PC-3 (cell line): Measurements from ENCODE around the gene TSNAXIP1. TPM values are rescaled to one million over a fixed set of nuclear protein-coding genes. Genes with fewer than 3 reads are reported as not detected.

ENCODE experiments used
- ATAC-seq: fragments of 200-7000 bp; cut with Tn5 transposase; 2 replicates; pipeline ENCODE4 v1.9.1; 2020; ENCODE audit warnings: mild to moderate bottlenecking, moderate library complexity
- BruUV-seq: library from RNA; stranded (reverse); fragments of 400-500 nt; replicated peaks from 2 replicates; lab custom pipeline; 2021; lab: Mats Ljungman, UMichigan
- CTCF ChIA-PET: fragments of 300-600 bp; sonication (Branson Sonifier 250); formaldehyde crosslinking; loops from one replicate; lab custom pipeline; 2022; ENCODE audit warnings: antibody characterized with exemption; lab: Charles Lee
- POLR2A ChIA-PET: fragments of 300-600 bp; sonication (Branson Sonifier 250); formaldehyde crosslinking; loops from one replicate; lab custom pipeline; 2022; ENCODE audit warnings: antibody characterized with exemption; ENCODE audit not compliant: unreplicated experiment; lab: Charles Lee
- DNase-seq: peaks from one replicate; pipeline ENCODE4 v3.0.0-alpha.2; 2015
- H2AFZ ChIP-seq: fragments of 300-600 bp; sonication (generic); 2 replicates; pipeline ENCODE4 v1.6.0; 2016; ENCODE audit warnings: antibody characterized with exemption, low read length
- H3F3A ChIP-seq: fragments of 300-600 bp; sonication (generic); one replicate; pipeline ENCODE4 v1.6.0; 2017; ENCODE audit warnings: antibody characterized with exemption, low read length, control low read depth, mild to moderate bottlenecking; ENCODE audit not compliant: unreplicated experiment
- H3K27ac ChIP-seq: fragments of 300-600 bp; sonication (generic); 2 replicates; pipeline ENCODE4 v1.5.1; 2016; ENCODE audit warnings: mild to moderate bottlenecking, low read length
- H3K27me3 ChIP-seq: fragments of 300-600 bp; sonication (generic); 2 replicates; pipeline ENCODE4 v1.6.1; 2016; ENCODE audit warnings: low read length, mixed read lengths
- H3K36me3 ChIP-seq: fragments of 300-600 bp; sonication (generic); 2 replicates; pipeline ENCODE4 v1.6.1; 2016; ENCODE audit warnings: low read depth, mixed run types, low read length, mixed read lengths
- H3K4me1 ChIP-seq: fragments of 300-600 bp; sonication (generic); 2 replicates; pipeline ENCODE4 v1.5.1; 2016; ENCODE audit warnings: low read length; ENCODE audit not compliant: insufficient read depth
- H3K4me2 ChIP-seq: fragments of 300-600 bp; sonication (generic); 2 replicates; pipeline ENCODE4 v1.6.0; 2016; ENCODE audit warnings: low read length
- H3K4me3 ChIP-seq: fragments of 300-600 bp; sonication (generic); 2 replicates; pipeline ENCODE4 v1.5.1; 2016; ENCODE audit warnings: mild to moderate bottlenecking, low read length, mixed read lengths
- H3K79me2 ChIP-seq: fragments of 300-600 bp; sonication (generic); 2 replicates; pipeline ENCODE4 v1.6.1; 2017; ENCODE audit warnings: low read length, mixed read lengths
- H3K9ac ChIP-seq: fragments of 300-600 bp; sonication (generic); 2 replicates; pipeline ENCODE4 v1.6.0; 2016; ENCODE audit warnings: mild to moderate bottlenecking, low read length
- H3K9me2 ChIP-seq: fragments of 300-600 bp; sonication (generic); replicated peaks from 2 replicates; pipeline ENCODE4 v1.6.1; 2016; ENCODE audit warnings: mixed run types, low read length, mixed read lengths
- H3K9me3 ChIP-seq: fragments of 300-600 bp; sonication (generic); 2 replicates; pipeline ENCODE4 v1.6.1; 2016; ENCODE audit warnings: low read length, mixed read lengths
- H4K20me1 ChIP-seq: fragments of 300-600 bp; sonication (generic); 2 replicates; pipeline ENCODE4 v1.6.1; 2016; ENCODE audit warnings: low read length, mixed read lengths
- EZH2 ChIP-seq: fragments of 300-600 bp; sonication (generic); IDR thresholded peaks from one replicate; pipeline ENCODE4 v1.6.1; 2017; ENCODE audit warnings: antibody characterized with exemption, mild to moderate bottlenecking, low read length; ENCODE audit not compliant: unreplicated experiment
- EZH2phosphoT487 ChIP-seq: fragments of 300-600 bp; sonication (generic); IDR thresholded peaks from 2 replicates; pipeline ENCODE4 v1.6.1; 2018; ENCODE audit warnings: mild to moderate bottlenecking, antibody characterized with exemption, low read length, borderline replicate concordance
- intact Hi-C: fragments of 100-400 bp; cut with micrococcal nuclease; formaldehyde crosslinking; loops from 2 replicates; pipeline ENCODE4 v1.9.0; 2023
- total RNA-seq: library from RNA; depleted of rRNA; stranded (reverse); fragments of >200 nt; gene quantifications from 2 replicates; pipeline ENCODE4 v1.2.3, GENCODE V29; 2014
- TF ChIP-seq, protein P1 (sequence below): fragments of 300-600 bp; sonication (generic); conservative IDR thresholded peaks from 2 replicates; pipeline ENCODE4 v1.5.1; 2017; ENCODE audit warnings: antibody characterized with exemption, low read depth, mild to moderate bottlenecking, low read length

The TSNAXIP1 gene
- total RNA-seq, 1 experiment from 2014 or later, result 0.44 TPM

- Histone ChIP-seq H3K4me3 (no peak overlapping the region), H3K27me3 (no peaks in the 10 kb centered on the region), H3K4me2 (no peak overlapping the region), H2AFZ (no peak overlapping the region), H3K79me2 (no peaks in the 10 kb centered on the region), H3F3A (no peaks in the 10 kb centered on the region), H3K36me3 (no peaks in the 10 kb centered on the region), H3K9ac (no peak overlapping the region), H3K9me2 (no peaks in the 10 kb centered on the region), H4K20me1 (no peaks in the 10 kb centered on the region), H3K27ac (no peak overlapping the region), H3K4me1 (no peaks in the 10 kb centered on the region), H3K9me3 (no peaks in the 10 kb centered on the region)
- ChIA-PET POLR2A (no interaction called here), CTCF (no interaction called here)
- no peak for DNase-seq
- intact Hi-C loops, result no loop called here
- BruUV-seq, result no TSS peak
- TF ChIP-seq EZH2phosphoT487 (no peak), EZH2 (no peak)
- TF ChIP-seq, protein P1, sequence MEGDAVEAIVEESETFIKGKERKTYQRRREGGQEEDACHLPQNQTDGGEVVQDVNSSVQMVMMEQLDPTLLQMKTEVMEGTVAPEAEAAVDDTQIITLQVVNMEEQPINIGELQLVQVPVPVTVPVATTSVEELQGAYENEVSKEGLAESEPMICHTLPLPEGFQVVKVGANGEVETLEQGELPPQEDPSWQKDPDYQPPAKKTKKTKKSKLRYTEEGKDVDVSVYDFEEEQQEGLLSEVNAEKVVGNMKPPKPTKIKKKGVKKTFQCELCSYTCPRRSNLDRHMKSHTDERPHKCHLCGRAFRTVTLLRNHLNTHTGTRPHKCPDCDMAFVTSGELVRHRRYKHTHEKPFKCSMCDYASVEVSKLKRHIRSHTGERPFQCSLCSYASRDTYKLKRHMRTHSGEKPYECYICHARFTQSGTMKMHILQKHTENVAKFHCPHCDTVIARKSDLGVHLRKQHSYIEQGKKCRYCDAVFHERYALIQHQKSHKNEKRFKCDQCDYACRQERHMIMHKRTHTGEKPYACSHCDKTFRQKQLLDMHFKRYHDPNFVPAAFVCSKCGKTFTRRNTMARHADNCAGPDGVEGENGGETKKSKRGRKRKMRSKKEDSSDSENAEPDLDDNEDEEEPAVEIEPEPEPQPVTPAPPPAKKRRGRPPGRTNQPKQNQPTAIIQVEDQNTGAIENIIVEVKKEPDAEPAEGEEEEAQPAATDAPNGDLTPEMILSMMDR, result no peak
- no peak for ATAC-seq
These were observed 47.7 kb upstream of the TSNAXIP1 start for GRCh38 chr16:67758966-67759365.

DNA sequence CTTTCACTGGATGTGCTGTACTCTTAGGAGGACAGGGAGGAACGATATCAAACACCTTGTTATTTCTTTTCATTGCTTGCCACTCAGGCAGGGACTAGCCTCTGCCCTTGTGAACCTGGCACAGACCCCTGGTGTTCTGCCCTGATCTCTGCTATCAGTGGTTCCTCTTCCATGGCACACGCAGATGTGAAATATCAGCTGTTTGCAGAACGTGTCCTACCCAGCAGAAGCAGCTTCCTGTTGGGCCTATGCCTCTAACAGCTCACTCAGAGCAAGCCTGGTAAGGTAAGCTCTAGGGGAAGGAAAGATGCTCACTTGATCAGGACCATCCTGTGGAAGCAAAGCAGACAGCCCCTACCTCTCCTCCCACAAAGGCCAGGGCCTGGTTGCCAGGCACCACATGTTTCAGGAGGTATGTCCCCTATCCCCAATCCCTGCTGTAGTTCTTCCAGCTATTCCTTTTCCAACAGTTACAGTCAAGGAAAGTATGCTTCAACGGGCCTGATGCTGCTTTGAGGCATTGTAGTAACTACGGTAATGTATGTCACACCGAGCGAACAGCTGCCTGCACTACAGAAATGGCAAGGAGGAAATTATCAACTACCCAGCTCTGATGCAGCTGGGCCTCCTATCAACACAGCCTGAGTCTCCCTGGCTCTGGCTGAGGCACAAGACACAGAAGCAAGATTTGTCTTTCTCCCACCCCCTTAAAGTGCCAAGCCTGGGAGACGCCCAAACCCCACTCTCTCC is 46.3 kb upstream of the TSNAXIP1 start:
- Histone ChIP-seq H2AFZ (no peak overlapping the region), H3K4me3 (no peak overlapping the region), H3K9me3 (no peaks in the 10 kb centered on the region), H3K79me2 (no peaks in the 10 kb centered on the region), H3K9ac (no peak overlapping the region), H3K4me2 (no peak overlapping the region), H3K9me2 (no peaks in the 10 kb centered on the region), H3K27ac (no peak overlapping the region), H3K27me3 (no peaks in the 10 kb centered on the region), H3F3A (no peaks in the 10 kb centered on the region), H3K4me1 (no peaks in the 10 kb centered on the region), H4K20me1 (no peaks in the 10 kb centered on the region), H3K36me3 (no peaks in the 10 kb centered on the region)
- BruUV-seq, result no TSS peak
- ATAC-seq, result no peak
- ChIA-PET POLR2A (no interaction called here), CTCF (no interaction called here)
- DNase-seq, result no peak
- TF ChIP-seq EZH2phosphoT487 (no peak), EZH2 (no peak)
- TF ChIP-seq, protein P1, result no peak
- intact Hi-C loops, result no loop called here

DNA sequence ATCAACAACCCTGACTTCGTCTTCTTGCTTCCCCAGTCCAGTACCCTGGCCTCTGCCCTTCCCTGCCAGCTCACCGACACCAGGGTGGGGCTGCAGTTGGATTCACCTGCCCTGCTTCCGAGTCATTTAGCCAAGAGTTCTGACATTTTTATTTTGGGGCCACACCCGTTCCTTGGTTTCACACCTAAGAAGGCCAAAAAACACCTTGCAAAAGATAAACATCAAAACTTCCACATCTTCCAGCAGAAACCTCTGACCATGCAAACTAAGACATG is 45.8 kb upstream of the TSNAXIP1 start:
- CTCF ChIA-PET, result no interaction called here
- no peaks in the 10 kb centered on the region for H3K9me2 ChIP-seq
- H3K9me3 ChIP-seq, result no peaks in the 10 kb centered on the region
- no peaks in the 10 kb centered on the region for H3K27me3 ChIP-seq
- H3K4me1 ChIP-seq, result no peaks in the 10 kb centered on the region
- no TSS peak for BruUV-seq
- no peaks in the 10 kb centered on the region for H3K79me2 ChIP-seq
- no peaks in the 10 kb centered on the region for H3K36me3 ChIP-seq
- intact Hi-C loops, result no loop called here
- no peak overlapping the region for H3K27ac ChIP-seq
- no peak overlapping the region for H2AFZ ChIP-seq
- TF ChIP-seq, protein P1, result no peak
- no peak for TF ChIP-seq EZH2phosphoT487
- TF ChIP-seq EZH2, result no peak
- POLR2A ChIA-PET, result no interaction called here
- H3K9ac ChIP-seq, result no peak overlapping the region
- H4K20me1 ChIP-seq, result no peaks in the 10 kb centered on the region
- H3K4me2 ChIP-seq, result no peak overlapping the region
- H3F3A ChIP-seq, result no peaks in the 10 kb centered on the region
- no peak overlapping the region for H3K4me3 ChIP-seq
- ATAC-seq (no peak), DNase-seq (no peak)
